GM12891 (cell line): ENCODE measurements around the gene MXI1.

ENCODE experiments used
- POU2F2 ChIP-seq: IDR thresholded peaks from 2 replicates; pipeline ENCODE4 v1.6.1; 2011; ENCODE audit warnings: low read depth, mild to moderate bottlenecking, control low read depth, low read length, moderate library complexity
- TAF1 ChIP-seq: IDR thresholded peaks from 2 replicates; pipeline ENCODE4 v1.6.1; 2011; ENCODE audit warnings: low read depth, low read length, control low read depth

GRCh38 chr10:110323503-110323902 lies 116.1 kb downstream of the MXI1 start:
- TF ChIP-seq TAF1 (no peak), POU2F2 (no peak)
